Gastrocnemius medialis (tissue), 4 donors: ENCODE data around the gene CCSER1. TPM values are rescaled to one million over a fixed set of nuclear protein-coding genes. Genes with fewer than 3 reads are reported as not detected.

Source experiments
- ATAC-seq, 2 donors: fragments of 150-250 bp; one replicate each; pipeline ENCODE4 v1.9.1; 2016
- DNase-seq, 2 donors: peaks; one replicate each; pipeline ENCODE4 v3.0.0-alpha.2; 2019
- H3K27ac ChIP-seq, 4 donors: fragments of 200-600 bp; sonication (generic); 1 replicate in 1 of 4; 2 replicates in 3 of 4; pipeline ENCODE4 v1.5.1; 2016 to 2018; ENCODE audit warnings: mild to moderate bottlenecking in 2 of 4, moderate library complexity in 1 of 4
- H3K27me3 ChIP-seq, 3 donors: fragments of 200-600 bp; sonication (generic) in 2 of 3; 1 replicate in 1 of 3; 2 replicates in 2 of 3; pipeline versions ENCODE4 v1.5.1 to v1.6.0; 2016 to 2019; ENCODE audit warnings: mild to moderate bottlenecking in 1 of 3, moderate library complexity in 1 of 3
- H3K36me3 ChIP-seq, 2 donors: fragments of 200-600 bp; sonication (generic) in 1 of 2; one replicate each; pipeline ENCODE4 v1.5.1; 2017 to 2018
- H3K4me1 ChIP-seq, 2 donors: fragments of 200-600 bp; sonication (generic) in 1 of 2; one replicate each; pipeline ENCODE4 v1.5.1; 2016 to 2017; ENCODE audit warnings: mild to moderate bottlenecking in 2 of 2
- H3K4me3 ChIP-seq, 4 donors: fragments of 200-600 bp; sonication (generic) in 3 of 4; 1 replicate in 1 of 4; 2 replicates in 3 of 4; pipeline ENCODE4 v1.5.1; 2016 to 2019; ENCODE audit warnings: mild to moderate bottlenecking in 2 of 4
- H3K9me3 ChIP-seq, 3 donors: fragments of 200-600 bp; sonication (generic) in 2 of 3; 1 replicate in 1 of 3; 2 replicates in 2 of 3; pipeline ENCODE4 v1.5.1; 2016 to 2019
- POLR2A ChIP-seq, 2 donors: fragments of 450-650 bp; IDR thresholded peaks; one replicate each; pipeline ENCODE4 v1.6.1; 2017; ENCODE audit warnings: antibody characterized with exemption in 2 of 2, mild to moderate bottlenecking in 2 of 2, moderate library complexity in 2 of 2
- in situ Hi-C, 4 donors: fragments of 200-750 bp; cut with MboI; loops; one replicate each; pipeline versions ENCODE4 v1.15.0 to v1.8.0; 2017; ENCODE audit warnings: low sequenced_read_pairs in 4 of 4
- intact Hi-C: fragments of 100-400 bp; cut with DNase I; formaldehyde crosslinking; loops from one replicate; pipeline ENCODE4 v1.15.1; 2023; ENCODE audit warnings: low total_unique reads
- total RNA-seq, 4 donors: library from RNA; depleted of rRNA; stranded (reverse); fragments of >200 nt; gene quantifications; one replicate each; pipeline versions ENCODE4 v1.1.0 to v1.2.3, GENCODE V29; 2016
- TF ChIP-seq, protein P1 (sequence below), 5 experiments: fragments of 450-650 bp in 3 of 5; fragments of 200-600 bp in 2 of 5; sonication (generic) in 2 of 5; IDR thresholded peaks in 4 of 5; conservative IDR thresholded peaks in 1 of 5; 1 replicate in 4 of 5; 2 replicates in 1 of 5; pipeline ENCODE4 v1.5.1; 2016 to 2019; ENCODE audit warnings: antibody characterized with exemption in 5 of 5, mild to moderate bottlenecking in 3 of 5, moderate library complexity in 3 of 5

CCSER1 gene
- total RNA-seq, 4 donors from 2014 or later: 0.39 to 0.83 (median 0.63) TPM

- Histone ChIP-seq H3K27ac (no peak overlapping the region), H3K4me3 (no peak overlapping the region), H3K4me1 (no peaks in the 10 kb centered on the region), H3K36me3 (no peaks in the 10 kb centered on the region), H3K27me3 (no peaks in the 10 kb centered on the region), H3K9me3 (no peaks in the 10 kb centered on the region)
- in situ Hi-C loops (no loop called here), intact Hi-C loops (no loop called here)
- no peak for ATAC-seq
- no peak for DNase-seq
- TF ChIP-seq, protein P1, sequence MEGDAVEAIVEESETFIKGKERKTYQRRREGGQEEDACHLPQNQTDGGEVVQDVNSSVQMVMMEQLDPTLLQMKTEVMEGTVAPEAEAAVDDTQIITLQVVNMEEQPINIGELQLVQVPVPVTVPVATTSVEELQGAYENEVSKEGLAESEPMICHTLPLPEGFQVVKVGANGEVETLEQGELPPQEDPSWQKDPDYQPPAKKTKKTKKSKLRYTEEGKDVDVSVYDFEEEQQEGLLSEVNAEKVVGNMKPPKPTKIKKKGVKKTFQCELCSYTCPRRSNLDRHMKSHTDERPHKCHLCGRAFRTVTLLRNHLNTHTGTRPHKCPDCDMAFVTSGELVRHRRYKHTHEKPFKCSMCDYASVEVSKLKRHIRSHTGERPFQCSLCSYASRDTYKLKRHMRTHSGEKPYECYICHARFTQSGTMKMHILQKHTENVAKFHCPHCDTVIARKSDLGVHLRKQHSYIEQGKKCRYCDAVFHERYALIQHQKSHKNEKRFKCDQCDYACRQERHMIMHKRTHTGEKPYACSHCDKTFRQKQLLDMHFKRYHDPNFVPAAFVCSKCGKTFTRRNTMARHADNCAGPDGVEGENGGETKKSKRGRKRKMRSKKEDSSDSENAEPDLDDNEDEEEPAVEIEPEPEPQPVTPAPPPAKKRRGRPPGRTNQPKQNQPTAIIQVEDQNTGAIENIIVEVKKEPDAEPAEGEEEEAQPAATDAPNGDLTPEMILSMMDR (IDR thresholded peaks at IDR 0.05 in 4 of 5, conservative IDR thresholded peaks at IDR 0.05 in 1 of 5): no peak
- TF ChIP-seq POLR2A (IDR thresholded peaks at IDR 0.05): no peak
Measured at GRCh38 chr4:90234916-90235547, 107.8 kb downstream of the CCSER1 start.

DNA sequence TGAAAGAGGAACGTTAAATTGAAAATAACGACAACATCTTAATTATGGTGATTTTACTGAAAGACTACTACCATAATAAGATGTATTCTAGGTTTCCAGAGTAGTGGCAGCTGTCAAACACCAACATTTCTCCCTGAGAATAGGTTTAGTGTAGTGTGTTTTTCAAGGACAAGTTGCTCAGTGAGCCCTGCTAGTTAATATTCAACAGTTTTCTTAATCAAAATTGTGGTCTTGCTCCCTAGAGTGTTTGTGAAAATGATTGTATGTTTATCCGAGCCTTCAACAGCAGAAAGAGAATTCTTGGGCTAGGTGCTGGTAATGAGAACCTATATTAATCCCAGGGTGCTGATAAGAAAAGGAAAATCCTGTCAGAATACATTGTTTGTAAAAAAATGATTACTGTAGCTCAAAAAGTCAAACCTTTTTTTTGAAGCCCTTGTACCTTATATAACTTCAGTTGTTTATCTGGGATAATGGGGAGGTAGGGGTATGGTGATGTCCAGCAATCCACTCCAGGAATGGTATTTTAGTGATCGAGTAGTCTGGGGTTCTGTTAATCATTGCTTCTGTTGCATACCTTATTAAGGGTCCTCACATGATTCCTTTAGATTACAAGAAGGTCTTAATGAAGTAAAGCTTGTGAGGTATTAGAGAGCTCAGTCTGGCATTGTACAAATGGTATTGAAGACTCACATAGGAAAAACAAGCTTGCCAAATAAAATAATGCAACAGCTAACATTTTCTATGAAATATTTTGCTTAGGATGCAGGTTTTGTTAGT is 110.7 kb downstream of the CCSER1 start:
- DNase-seq (no peak), ATAC-seq (no peak)
- no peaks in the 10 kb centered on the region for H3K9me3 ChIP-seq
- no peaks in the 10 kb centered on the region for H3K4me1 ChIP-seq
- no peak overlapping the region for H3K4me3 ChIP-seq
- no peaks in the 10 kb centered on the region for H3K27me3 ChIP-seq
- in situ Hi-C loops: no loop called here
- TF ChIP-seq POLR2A (IDR thresholded peaks at IDR 0.05): no peak
- TF ChIP-seq, protein P1 (IDR thresholded peaks at IDR 0.05 in 4 of 5, conservative IDR thresholded peaks at IDR 0.05 in 1 of 5): no peak
- no peaks in the 10 kb centered on the region for H3K36me3 ChIP-seq
- intact Hi-C loops: no loop called here
- no peak overlapping the region for H3K27ac ChIP-seq

DNA sequence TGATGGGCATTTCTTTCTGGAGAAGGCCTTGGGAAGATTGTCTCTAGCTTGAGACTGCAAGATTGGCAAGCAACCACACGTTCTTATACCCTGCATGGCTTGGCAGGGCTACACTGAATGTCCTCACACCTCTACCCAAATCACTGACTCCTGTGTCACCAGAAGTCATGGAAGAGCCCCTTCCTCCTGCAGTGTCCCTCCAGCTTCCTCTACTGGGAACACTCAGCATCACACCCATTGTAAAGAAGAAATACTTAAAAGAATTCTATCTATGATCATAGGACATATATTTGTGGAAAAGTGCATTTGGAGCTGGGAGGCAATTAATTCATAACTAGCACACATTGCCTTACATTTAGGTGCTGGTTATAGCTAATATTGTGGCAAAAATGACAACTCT is 113.1 kb downstream of the CCSER1 start:
- Histone ChIP-seq H3K4me1 (no peaks in the 10 kb centered on the region), H3K27me3 (no peaks in the 10 kb centered on the region), H3K36me3 (no peaks in the 10 kb centered on the region), H3K27ac (no peak overlapping the region), H3K9me3 (no peaks in the 10 kb centered on the region), H3K4me3 (no peak overlapping the region)
- in situ Hi-C loops (no loop called here), intact Hi-C loops (no loop called here)
- ATAC-seq: no peak
- no peak for DNase-seq
- no peak for TF ChIP-seq POLR2A (IDR thresholded peaks at IDR 0.05)
- TF ChIP-seq, protein P1 (IDR thresholded peaks at IDR 0.05 in 4 of 5, conservative IDR thresholded peaks at IDR 0.05 in 1 of 5): no peak

GRCh38 chr4:90241008-90241407 is 113.8 kb downstream of the CCSER1 start:
- no peak for ATAC-seq
- H3K27ac ChIP-seq: no peak overlapping the region
- no peak for DNase-seq
- intact Hi-C loops (no loop called here), in situ Hi-C loops (no loop called here)
- H3K9me3 ChIP-seq: no peaks in the 10 kb centered on the region
- no peaks in the 10 kb centered on the region for H3K27me3 ChIP-seq
- no peaks in the 10 kb centered on the region for H3K4me1 ChIP-seq
- TF ChIP-seq, protein P1 (IDR thresholded peaks at IDR 0.05 in 4 of 5, conservative IDR thresholded peaks at IDR 0.05 in 1 of 5): no peak
- H3K4me3 ChIP-seq: no peak overlapping the region
- H3K36me3 ChIP-seq: no peaks in the 10 kb centered on the region
